ENCODE measurements around the gene TMEM17. TPM values are rescaled to one million over a fixed set of nuclear protein-coding genes. Genes with fewer than 3 reads are reported as not detected.

Gene TMEM17
- total RNA-seq, 1 donor from 2014 or later = 4.2 TPM

DNA sequence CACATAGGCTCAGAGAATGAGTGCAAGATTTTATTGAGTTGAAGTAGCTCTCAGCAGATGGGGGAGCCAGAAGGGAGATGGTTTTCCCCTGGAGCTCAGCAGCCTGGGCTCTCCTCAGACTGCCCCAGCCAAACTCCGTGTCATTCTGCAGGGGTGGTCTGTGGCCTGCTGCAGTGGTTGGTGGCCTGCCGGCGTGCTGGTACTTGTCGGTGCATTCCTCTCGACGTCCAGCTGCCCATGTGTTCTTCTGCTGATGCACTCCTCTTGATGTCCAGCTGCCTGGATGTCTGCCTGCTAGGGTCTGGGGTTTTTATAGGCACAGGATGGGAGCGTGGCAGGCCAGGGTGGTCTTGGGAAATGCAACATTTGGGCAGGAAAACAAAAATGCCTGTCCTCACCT lies 25.6 kb upstream of the TMEM17 start:
- Mint-ChIP-seq H3K4me3 (no peak overlapping the region), H3K9me3 (peaks cover 16% of the 10 kb centered on the region), H3K4me1 (ENCODE audit: unreplicated experiment) (no peaks in the 10 kb centered on the region), H3K27ac (no peak overlapping the region), H3K27me3 (no peaks in the 10 kb centered on the region), H3K36me3 (no peaks in the 10 kb centered on the region)
- TF ChIP-seq, protein P1, sequence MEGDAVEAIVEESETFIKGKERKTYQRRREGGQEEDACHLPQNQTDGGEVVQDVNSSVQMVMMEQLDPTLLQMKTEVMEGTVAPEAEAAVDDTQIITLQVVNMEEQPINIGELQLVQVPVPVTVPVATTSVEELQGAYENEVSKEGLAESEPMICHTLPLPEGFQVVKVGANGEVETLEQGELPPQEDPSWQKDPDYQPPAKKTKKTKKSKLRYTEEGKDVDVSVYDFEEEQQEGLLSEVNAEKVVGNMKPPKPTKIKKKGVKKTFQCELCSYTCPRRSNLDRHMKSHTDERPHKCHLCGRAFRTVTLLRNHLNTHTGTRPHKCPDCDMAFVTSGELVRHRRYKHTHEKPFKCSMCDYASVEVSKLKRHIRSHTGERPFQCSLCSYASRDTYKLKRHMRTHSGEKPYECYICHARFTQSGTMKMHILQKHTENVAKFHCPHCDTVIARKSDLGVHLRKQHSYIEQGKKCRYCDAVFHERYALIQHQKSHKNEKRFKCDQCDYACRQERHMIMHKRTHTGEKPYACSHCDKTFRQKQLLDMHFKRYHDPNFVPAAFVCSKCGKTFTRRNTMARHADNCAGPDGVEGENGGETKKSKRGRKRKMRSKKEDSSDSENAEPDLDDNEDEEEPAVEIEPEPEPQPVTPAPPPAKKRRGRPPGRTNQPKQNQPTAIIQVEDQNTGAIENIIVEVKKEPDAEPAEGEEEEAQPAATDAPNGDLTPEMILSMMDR (conservative IDR thresholded peaks at IDR 0.05) = no peak
- no peak for DNase-seq (ENCODE audit: extremely low spot score, unreplicated experiment)

DNA sequence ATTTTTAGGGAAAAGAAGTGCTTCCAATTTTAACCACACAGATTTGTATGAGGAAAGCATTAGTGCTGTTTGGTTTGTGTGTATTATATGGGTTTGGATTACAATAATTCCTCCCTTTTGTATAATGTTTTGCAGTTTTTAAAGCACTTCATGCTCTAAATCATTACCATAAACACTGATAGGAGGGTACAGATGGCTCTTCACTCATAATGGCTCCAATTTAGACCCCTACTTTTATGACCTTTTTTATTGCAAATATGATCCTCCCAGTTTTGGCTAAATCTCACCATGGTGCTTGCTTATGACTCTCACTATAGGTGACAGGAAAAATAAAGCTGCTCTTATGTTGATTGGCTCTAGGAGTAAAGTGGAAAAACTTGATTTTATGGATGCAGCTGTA lies 23.8 kb upstream of the TMEM17 start:
- H3K36me3 Mint-ChIP-seq = no peaks in the 10 kb centered on the region
- H3K4me1 Mint-ChIP-seq (ENCODE audit: unreplicated experiment) = peaks cover 10% of the 10 kb centered on the region
- no peak for DNase-seq (ENCODE audit: extremely low spot score, unreplicated experiment)
- H3K4me3 Mint-ChIP-seq = no peak overlapping the region
- TF ChIP-seq, protein P1 (conservative IDR thresholded peaks at IDR 0.05) = no peak
- no peak overlapping the region for H3K27ac Mint-ChIP-seq
- H3K9me3 Mint-ChIP-seq = peaks cover 6% of the 10 kb centered on the region
- H3K27me3 Mint-ChIP-seq = no peaks in the 10 kb centered on the region

DNA sequence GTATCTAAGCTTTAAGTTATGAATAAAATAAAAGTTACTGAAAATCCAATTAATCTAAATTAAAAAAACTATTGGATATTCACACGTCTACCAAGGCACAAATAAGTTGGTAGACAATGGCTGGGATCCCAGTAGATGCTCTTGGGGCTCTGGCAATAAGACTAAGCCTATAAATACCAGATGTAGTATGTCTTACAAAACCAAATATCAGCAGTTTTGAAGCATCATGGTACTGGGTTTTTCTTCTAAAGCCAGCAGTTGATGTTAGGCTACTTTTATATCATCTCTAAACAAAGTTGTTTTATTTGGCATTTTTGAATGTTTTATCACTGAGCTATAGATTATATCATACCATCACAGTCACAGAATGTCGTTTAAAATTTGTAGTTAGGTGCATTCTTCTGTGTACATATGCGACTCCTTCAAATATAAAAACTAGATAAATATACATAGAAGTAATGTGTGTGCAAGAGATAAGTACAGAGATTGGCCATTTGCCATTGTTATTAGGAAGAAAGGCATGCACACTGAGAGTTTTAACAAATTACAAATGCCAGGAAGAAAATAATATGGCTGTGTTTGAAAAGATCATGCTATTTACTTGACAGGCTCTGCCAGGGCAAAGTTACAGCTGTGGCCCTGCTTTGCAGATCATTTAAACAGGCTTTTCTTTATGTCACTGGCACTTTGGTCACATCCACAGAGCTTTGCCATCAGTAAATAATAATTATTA lies 21.6 kb upstream of the TMEM17 start:
- no peak overlapping the region for H3K27ac Mint-ChIP-seq
- DNase-seq (ENCODE audit: extremely low spot score, unreplicated experiment) = no peak
- no peaks in the 10 kb centered on the region for H3K36me3 Mint-ChIP-seq
- H3K9me3 Mint-ChIP-seq = peaks cover 8% of the 10 kb centered on the region
- peaks cover 10% of the 10 kb centered on the region for H3K4me1 Mint-ChIP-seq (ENCODE audit: unreplicated experiment)
- no peak overlapping the region for H3K4me3 Mint-ChIP-seq
- TF ChIP-seq, protein P1 (conservative IDR thresholded peaks at IDR 0.05) = no peak
- H3K27me3 Mint-ChIP-seq = no peaks in the 10 kb centered on the region

DNA sequence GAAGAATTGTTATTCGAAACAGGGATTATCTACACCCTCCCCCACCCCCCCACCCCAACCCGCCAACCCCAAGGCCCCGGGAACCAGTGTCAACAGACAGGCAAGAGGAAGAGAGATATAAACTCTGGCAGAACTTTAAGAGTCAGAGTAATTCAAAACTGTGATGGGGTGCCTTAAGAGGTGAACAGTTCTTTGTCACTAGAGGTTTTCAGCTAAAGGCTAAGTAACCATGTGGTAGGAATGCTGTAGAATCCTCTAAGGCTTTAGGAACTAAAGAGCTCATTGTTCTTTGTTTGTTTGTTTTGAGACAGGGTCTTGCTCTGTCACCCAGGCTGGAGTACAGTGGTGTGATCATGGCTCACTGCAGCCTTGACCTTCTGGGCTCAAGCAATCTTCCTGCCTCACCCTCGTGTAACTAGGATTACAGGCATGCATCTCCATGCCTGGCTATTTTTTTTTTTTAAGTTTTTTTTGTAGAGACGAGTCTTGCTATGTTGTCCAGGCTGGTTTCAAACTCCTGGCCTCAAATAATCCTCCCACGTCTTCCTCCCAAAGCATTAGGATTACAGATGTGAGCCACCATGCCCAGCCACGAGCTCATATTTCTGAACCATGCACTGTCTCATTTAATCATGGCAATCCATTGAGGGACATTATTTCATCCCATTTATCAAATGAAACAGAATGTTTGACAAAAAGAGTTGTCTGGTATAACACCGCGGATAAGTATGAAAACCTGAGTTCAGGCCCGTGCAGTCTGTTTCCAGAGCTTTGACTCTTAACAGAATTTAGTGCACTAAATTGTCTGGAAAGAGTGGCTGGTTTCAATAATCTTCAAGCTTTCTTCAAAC lies 20.8 kb upstream of the TMEM17 start:
- TF ChIP-seq, protein P1 (conservative IDR thresholded peaks at IDR 0.05) = no peak
- Mint-ChIP-seq H3K4me3 (no peak overlapping the region), H3K9me3 (peaks cover 8% of the 10 kb centered on the region), H3K27me3 (no peaks in the 10 kb centered on the region), H3K4me1 (ENCODE audit: unreplicated experiment) (peaks cover 10% of the 10 kb centered on the region), H3K27ac (no peak overlapping the region), H3K36me3 (no peaks in the 10 kb centered on the region)
- no peak for DNase-seq (ENCODE audit: extremely low spot score, unreplicated experiment)

DNA sequence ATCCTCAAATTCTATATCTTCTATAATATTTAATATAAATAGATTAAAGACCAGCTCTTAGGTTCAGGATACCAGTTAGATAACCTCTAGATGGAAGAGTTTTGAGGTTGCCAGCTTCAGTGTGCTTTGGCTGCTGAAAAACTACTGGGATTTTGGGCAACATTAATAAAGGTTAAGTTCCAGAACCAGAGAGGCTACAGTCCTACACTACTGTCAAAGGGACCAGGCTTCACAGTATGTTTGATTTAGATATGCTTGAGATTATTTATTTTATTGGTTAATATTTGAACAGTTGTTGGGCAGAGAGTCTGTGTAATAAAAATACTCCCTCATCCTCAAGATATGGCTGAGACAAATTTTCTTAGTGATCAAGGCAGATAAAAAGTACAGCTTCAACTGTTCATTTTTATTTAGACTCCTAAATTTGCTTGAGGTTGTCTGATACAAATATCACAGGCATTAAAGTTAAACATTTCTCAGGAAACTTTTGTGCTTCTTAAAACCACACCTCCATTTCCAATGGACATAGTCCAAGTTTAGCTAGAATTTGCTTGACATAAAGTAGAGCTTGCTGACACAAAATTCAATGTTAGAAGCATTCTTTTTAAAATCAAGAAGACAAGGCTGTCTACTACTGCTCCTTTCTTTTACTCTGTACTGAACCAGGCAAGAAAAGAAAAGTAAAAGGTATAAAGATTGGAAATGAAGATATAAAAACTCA lies 19.7 kb upstream of the TMEM17 start:
- H3K4me3 Mint-ChIP-seq = no peak overlapping the region
- no peak overlapping the region for H3K27ac Mint-ChIP-seq
- TF ChIP-seq, protein P1 (conservative IDR thresholded peaks at IDR 0.05) = no peak
- no peaks in the 10 kb centered on the region for H3K36me3 Mint-ChIP-seq
- H3K4me1 Mint-ChIP-seq (ENCODE audit: unreplicated experiment) = peaks cover 10% of the 10 kb centered on the region
- H3K27me3 Mint-ChIP-seq = no peaks in the 10 kb centered on the region
- no peak for DNase-seq (ENCODE audit: extremely low spot score, unreplicated experiment)
- H3K9me3 Mint-ChIP-seq = peaks cover 8% of the 10 kb centered on the region

Measured in type B pancreatic cell (in vitro differentiated cells).